PC-9 (cell line): ENCODE data around the gene GRIP2.

Source experiments
- EZH2 ChIP-seq: fragments of 200-600 bp; sonication (generic); IDR thresholded peaks from 2 replicates; pipeline ENCODE4 v1.8.0; 2017; ENCODE audit warnings: antibody characterized with exemption, low read depth
- TF ChIP-seq, protein P1 (sequence below): fragments of 200-600 bp; sonication (generic); conservative IDR thresholded peaks from 2 replicates; pipeline ENCODE4 v1.6.1; 2017; ENCODE audit warnings: mixed run types, antibody characterized with exemption, mild to moderate bottlenecking, moderate library complexity

DNA sequence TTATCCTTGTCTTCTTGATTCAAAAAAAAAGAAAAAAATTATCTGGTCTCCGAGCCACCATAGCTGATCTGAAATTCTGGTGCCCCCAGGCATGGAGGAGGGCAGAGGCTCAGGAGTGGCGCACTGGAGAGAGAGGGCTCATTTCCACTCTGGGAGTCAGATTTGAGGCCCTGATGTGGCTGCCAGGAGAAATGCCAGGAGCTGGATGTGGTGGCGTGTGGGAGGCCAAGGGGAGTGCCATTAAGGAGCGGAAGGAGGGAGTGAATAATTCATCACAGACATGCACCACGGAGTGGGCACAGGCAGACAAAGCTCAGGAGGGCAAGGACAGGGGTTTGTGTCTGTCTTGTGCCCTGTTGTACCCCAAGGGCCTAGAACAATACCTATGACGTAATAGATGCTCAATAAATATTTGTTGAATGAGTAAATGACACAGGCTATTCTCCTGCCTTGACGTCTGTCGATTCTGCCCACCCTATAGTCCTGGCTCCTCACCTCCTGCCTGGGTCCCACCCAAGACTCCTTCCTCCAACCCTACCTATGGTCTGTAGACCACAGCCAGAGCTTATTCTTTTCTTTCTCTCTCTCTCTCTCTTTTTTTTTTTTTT lies 12.0 kb upstream of the GRIP2 start:
- TF ChIP-seq, protein P1, sequence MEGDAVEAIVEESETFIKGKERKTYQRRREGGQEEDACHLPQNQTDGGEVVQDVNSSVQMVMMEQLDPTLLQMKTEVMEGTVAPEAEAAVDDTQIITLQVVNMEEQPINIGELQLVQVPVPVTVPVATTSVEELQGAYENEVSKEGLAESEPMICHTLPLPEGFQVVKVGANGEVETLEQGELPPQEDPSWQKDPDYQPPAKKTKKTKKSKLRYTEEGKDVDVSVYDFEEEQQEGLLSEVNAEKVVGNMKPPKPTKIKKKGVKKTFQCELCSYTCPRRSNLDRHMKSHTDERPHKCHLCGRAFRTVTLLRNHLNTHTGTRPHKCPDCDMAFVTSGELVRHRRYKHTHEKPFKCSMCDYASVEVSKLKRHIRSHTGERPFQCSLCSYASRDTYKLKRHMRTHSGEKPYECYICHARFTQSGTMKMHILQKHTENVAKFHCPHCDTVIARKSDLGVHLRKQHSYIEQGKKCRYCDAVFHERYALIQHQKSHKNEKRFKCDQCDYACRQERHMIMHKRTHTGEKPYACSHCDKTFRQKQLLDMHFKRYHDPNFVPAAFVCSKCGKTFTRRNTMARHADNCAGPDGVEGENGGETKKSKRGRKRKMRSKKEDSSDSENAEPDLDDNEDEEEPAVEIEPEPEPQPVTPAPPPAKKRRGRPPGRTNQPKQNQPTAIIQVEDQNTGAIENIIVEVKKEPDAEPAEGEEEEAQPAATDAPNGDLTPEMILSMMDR: no peak
- no peak for TF ChIP-seq EZH2
